Uterus (tissue), 4 donors: ENCODE results near the gene SRSF5. TPM values are rescaled to one million over a fixed set of nuclear protein-coding genes. Genes with fewer than 3 reads are reported as not detected.

Experiments used
- DNase-seq, 2 donors: peaks; one replicate each; pipeline ENCODE4 v3.0.0-alpha.2; 2019 to 2020
- H3K27ac ChIP-seq, 2 donors: fragments of 200-600 bp; sonication (generic); 1 replicate in 1 of 2; 2 replicates in 1 of 2; pipeline ENCODE4 v1.5.1; 2016 to 2018
- H3K27me3 ChIP-seq, 2 donors: fragments of 200-600 bp; sonication (generic); one replicate each; pipeline ENCODE4 v1.5.1; 2018 to 2019; ENCODE audit warnings: control low read depth in 1 of 2
- H3K36me3 ChIP-seq, 2 donors: fragments of 200-600 bp; sonication (generic); one replicate each; pipeline ENCODE4 v1.5.1; 2019; ENCODE audit warnings: control low read depth in 1 of 2
- H3K4me1 ChIP-seq, 2 donors: fragments of 200-600 bp; sonication (generic); one replicate each; pipeline ENCODE4 v1.5.1; 2018 to 2019; ENCODE audit warnings: control low read depth in 1 of 2
- H3K4me3 ChIP-seq, 2 donors: fragments of 200-600 bp; sonication (generic); 1 replicate in 1 of 2; 2 replicates in 1 of 2; pipeline ENCODE4 v1.5.1; 2018 to 2019; ENCODE audit warnings: mild to moderate bottlenecking in 1 of 2
- H3K9me3 ChIP-seq, 2 donors: fragments of 200-600 bp; sonication (generic); one replicate each; pipeline ENCODE4 v1.5.1; 2019; ENCODE audit warnings: control low read depth in 1 of 2
- POLR2A ChIP-seq, 2 donors: fragments of 450-650 bp; IDR thresholded peaks; one replicate each; pipeline ENCODE4 v1.6.1; 2016; ENCODE audit warnings: antibody characterized with exemption in 2 of 2, mild to moderate bottlenecking in 1 of 2, moderate library complexity in 1 of 2
- intact Hi-C: fragments of 100-400 bp; cut with DNase I; formaldehyde crosslinking; loops from one replicate; pipeline ENCODE4 v1.15.1; 2023; ENCODE audit warnings: low total_unique reads
- total RNA-seq, 4 donors: library from RNA; depleted of rRNA in 3 of 4; stranded (reverse); fragments of >200 nt in 3 of 4; gene quantifications; one replicate each; pipeline versions ENCODE4 v1.1.0 to v1.2.4, GENCODE V29; 2014 to 2023
- TF ChIP-seq, protein P1 (sequence below), 4 experiments: fragments of 200-600 bp in 2 of 4; fragments of 450-650 bp in 2 of 4; sonication (generic) in 2 of 4; IDR thresholded peaks; one replicate each; pipeline ENCODE4 v1.5.1; 2016 to 2019; ENCODE audit warnings: antibody characterized with exemption in 4 of 4, mild to moderate bottlenecking in 2 of 4, moderate library complexity in 1 of 4
- donor health status: DM: yes; HTN: yes; CAD: no.

The SRSF5 gene
- total RNA-seq, 4 donors from 2014 or later: 183 to 570 (median 403) TPM

DNA sequence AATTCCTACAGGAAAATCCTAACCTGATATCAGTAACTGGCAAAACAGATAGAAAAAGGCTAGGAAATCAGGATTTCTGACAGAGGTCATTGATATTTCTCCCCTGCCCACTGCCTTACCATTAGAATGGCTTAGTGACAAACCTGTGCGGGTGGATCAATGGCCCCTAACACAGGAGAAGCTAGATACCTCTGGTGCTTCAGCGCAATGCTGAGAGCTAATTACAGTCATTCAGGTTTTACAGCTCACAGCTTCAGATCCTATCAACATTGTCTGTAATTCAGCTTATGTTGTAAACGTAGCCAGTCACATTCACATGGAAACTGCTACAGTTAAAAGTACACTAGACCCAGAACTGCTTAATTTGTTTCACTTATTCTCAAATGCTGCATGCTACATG, 47.5 kb downstream of the SRSF5 start:
- Histone ChIP-seq H3K27me3 (no peaks in the 10 kb centered on the region), H3K27ac (no peak overlapping the region), H3K4me1 (no peaks in the 10 kb centered on the region), H3K9me3 (no peaks in the 10 kb centered on the region), H3K36me3 (no peaks in the 10 kb centered on the region), H3K4me3 (no peak overlapping the region)
- no peak for DNase-seq
- intact Hi-C loops: no loop called here
- TF ChIP-seq, protein P1, sequence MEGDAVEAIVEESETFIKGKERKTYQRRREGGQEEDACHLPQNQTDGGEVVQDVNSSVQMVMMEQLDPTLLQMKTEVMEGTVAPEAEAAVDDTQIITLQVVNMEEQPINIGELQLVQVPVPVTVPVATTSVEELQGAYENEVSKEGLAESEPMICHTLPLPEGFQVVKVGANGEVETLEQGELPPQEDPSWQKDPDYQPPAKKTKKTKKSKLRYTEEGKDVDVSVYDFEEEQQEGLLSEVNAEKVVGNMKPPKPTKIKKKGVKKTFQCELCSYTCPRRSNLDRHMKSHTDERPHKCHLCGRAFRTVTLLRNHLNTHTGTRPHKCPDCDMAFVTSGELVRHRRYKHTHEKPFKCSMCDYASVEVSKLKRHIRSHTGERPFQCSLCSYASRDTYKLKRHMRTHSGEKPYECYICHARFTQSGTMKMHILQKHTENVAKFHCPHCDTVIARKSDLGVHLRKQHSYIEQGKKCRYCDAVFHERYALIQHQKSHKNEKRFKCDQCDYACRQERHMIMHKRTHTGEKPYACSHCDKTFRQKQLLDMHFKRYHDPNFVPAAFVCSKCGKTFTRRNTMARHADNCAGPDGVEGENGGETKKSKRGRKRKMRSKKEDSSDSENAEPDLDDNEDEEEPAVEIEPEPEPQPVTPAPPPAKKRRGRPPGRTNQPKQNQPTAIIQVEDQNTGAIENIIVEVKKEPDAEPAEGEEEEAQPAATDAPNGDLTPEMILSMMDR (IDR thresholded peaks at IDR 0.05): no peak
- TF ChIP-seq POLR2A (IDR thresholded peaks at IDR 0.05): no peak

DNA sequence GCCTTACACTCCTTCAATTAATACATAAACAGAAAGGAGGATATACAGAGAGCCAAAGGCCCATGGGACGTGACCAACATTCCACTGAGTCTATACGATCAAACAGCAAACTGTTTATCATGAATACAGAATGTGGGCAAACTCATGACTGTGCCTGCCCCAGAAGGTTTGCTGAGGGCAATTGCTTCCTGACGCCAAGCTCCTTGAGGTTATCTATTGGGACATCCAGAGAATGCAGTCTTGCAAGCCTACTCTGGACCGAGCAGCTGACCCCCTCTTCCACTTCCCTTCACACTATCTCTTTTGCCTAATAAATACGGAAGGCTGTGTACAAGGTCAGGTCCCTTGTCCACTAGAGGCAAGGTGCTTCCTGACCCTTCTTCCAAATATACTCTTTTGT, 48.6 kb downstream of the SRSF5 start:
- Histone ChIP-seq H3K4me3 (no peak overlapping the region), H3K36me3 (no peaks in the 10 kb centered on the region), H3K27ac (no peak overlapping the region), H3K27me3 (no peaks in the 10 kb centered on the region), H3K9me3 (no peaks in the 10 kb centered on the region), H3K4me1 (no peaks in the 10 kb centered on the region)
- intact Hi-C loops: loop anchor here (5.0 kb wide), 1 partner anchor 212 kb away; no protein-coding TSS in a partner anchor
- TF ChIP-seq, protein P1 (IDR thresholded peaks at IDR 0.05): no peak
- TF ChIP-seq POLR2A (IDR thresholded peaks at IDR 0.05): no peak
- no peak for DNase-seq

DNA sequence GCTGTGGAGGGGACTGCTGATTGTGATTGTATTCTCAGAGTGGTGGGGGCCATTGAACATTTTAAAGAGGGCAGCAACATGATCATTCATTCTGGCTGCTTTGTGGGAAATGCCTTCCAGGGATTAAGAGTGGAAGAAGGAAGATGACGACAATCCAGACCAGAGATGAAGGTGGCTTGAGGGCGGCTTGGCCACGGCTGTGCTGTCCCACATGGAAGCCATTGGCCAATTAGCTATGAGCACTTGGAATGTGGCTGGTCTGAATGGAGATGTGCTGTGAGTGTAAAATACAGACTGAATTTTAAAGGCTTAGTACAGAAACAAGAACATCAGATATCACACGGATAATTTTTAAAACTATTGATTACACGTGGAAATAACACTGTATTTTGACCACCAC, 49.3 kb downstream of the SRSF5 start:
- TF ChIP-seq, protein P1 (IDR thresholded peaks at IDR 0.05): no peak
- TF ChIP-seq POLR2A (IDR thresholded peaks at IDR 0.05): no peak
- Histone ChIP-seq H3K9me3 (no peaks in the 10 kb centered on the region), H3K4me1 (no peaks in the 10 kb centered on the region), H3K36me3 (no peaks in the 10 kb centered on the region), H3K27ac (no peak overlapping the region), H3K4me3 (no peak overlapping the region), H3K27me3 (no peaks in the 10 kb centered on the region)
- DNase-seq: no peak
- intact Hi-C loops: loop anchor here (5.0 kb wide), 1 partner anchor 211 kb away; no protein-coding TSS in a partner anchor

DNA sequence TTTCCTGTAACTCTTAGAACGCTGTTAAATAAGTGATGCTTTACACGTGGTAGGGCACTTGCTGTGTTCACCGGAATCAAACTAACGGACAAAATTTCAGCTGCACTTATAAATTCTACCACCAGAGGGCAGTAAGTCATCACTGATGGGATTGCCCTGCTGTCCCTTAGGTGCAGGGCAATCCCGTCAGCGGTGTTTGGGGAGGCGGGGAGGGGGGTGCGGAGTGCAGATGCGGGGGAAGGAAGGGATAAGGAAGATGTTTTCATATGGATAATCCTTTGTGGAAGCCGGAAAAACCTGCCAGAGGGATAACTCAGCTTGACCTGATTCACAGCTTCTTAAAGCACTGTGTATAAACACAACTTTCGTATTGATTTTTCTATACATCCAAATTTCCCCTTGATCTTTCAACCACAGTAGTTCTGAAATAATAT, 51.8 kb downstream of the SRSF5 start:
- Histone ChIP-seq H3K27me3 (no peaks in the 10 kb centered on the region), H3K27ac (no peak overlapping the region), H3K9me3 (no peaks in the 10 kb centered on the region), H3K4me3 (no peak overlapping the region), H3K36me3 (no peaks in the 10 kb centered on the region), H3K4me1 (no peaks in the 10 kb centered on the region)
- TF ChIP-seq POLR2A (IDR thresholded peaks at IDR 0.05): no peak
- TF ChIP-seq, protein P1 (IDR thresholded peaks at IDR 0.05): peak; percentile 79 to 92 (median 85)
- DNase-seq: peak; percentile 29 to 38
- intact Hi-C loops: loop anchor here (5.0 kb wide), 1 partner anchor 209 kb away; no protein-coding TSS in a partner anchor

DNA sequence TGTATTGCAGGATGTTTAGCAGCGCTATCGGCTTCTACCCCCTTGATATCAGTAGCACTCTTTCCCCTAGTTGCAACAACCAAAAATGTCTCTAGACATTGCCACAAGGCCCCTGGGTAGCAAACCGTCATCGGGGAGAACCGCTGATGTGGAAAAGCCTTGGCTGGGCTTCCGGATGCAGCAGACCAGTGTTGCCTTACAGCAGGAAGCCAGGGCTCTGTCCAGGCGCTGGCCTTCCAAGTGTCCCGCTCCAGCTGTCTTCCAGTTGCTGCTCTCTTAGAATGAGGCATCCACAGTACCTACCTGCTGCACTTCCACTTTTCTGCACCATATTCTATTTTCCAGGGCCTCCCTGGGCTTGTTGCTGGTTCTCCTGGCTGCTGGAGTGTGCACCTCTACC, 52.7 kb downstream of the SRSF5 start:
- no peak for TF ChIP-seq POLR2A (IDR thresholded peaks at IDR 0.05)
- TF ChIP-seq, protein P1 (IDR thresholded peaks at IDR 0.05): no peak

More for the DNA sequence above, 52.7 kb downstream of the SRSF5 start:
- DNase-seq: no peak
- H3K4me3 ChIP-seq: no peak overlapping the region
- no peaks in the 10 kb centered on the region for H3K36me3 ChIP-seq
- H3K27me3 ChIP-seq: no peaks in the 10 kb centered on the region
- H3K27ac ChIP-seq: no peak overlapping the region
- H3K9me3 ChIP-seq: no peaks in the 10 kb centered on the region
- H3K4me1 ChIP-seq: no peaks in the 10 kb centered on the region
- intact Hi-C loops: loop anchor here (5.0 kb wide), 1 partner anchor 208 kb away; no protein-coding TSS in a partner anchor
